ENCODE results near the gene PRDX5. TPM values are rescaled to one million over a fixed set of nuclear protein-coding genes. Genes with fewer than 3 reads are reported as not detected.

Gene PRDX5
- total RNA-seq, 1 donor from 2014 or later = 264 TPM

DNA sequence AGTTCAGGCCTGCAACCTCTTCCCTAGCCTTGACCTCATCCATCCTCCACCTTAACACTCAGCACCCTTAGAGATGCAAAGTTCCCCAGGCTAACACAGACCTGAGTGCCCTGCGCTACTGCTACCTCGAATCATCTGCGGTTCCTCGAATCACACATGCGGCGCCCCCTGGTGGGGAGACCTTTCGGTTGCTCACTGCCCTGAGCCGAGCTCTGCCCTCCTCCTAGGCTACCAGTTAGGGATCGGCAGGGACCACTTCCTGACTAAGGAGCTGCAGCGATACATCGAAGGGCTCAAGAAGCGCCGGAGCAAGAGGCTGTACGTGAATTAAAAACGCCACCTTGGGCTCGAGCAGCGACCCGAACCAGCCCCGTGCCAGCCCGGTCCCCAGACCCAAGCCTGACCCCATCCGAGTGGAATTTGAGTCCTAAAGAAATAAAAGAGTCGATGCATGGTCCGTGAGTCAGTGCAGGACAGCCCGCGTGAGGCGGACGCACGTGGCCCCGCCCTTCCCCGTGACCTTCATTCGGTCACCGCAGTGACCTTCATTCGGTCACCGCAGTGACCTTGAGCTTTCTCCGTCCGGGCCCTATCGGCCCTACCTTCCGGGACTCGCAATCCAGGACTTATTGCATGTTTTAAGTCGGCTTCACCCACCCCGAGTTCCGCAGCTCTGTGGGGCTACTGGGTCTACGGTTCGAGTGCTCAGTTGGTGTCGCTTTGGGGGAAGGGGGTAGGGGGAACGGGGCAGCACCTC lies 13.4 kb upstream of the PRDX5 start:
- Mint-ChIP-seq H3K27me3 (ENCODE audit: unreplicated experiment) (peaks cover 6% of the 10 kb centered on the region), H3K4me3 (ENCODE audit: unreplicated experiment) (peak overlapping the region; percentile 89), H3K9me3 (ENCODE audit: unreplicated experiment) (no peaks in the 10 kb centered on the region), H3K4me1 (ENCODE audit: unreplicated experiment) (peaks cover 10% of the 10 kb centered on the region), H3K27ac (ENCODE audit: unreplicated experiment) (no peak overlapping the region), H3K36me3 (ENCODE audit: low read depth, unreplicated experiment) (peaks cover 8% of the 10 kb centered on the region)
- TF ChIP-seq, protein P1, sequence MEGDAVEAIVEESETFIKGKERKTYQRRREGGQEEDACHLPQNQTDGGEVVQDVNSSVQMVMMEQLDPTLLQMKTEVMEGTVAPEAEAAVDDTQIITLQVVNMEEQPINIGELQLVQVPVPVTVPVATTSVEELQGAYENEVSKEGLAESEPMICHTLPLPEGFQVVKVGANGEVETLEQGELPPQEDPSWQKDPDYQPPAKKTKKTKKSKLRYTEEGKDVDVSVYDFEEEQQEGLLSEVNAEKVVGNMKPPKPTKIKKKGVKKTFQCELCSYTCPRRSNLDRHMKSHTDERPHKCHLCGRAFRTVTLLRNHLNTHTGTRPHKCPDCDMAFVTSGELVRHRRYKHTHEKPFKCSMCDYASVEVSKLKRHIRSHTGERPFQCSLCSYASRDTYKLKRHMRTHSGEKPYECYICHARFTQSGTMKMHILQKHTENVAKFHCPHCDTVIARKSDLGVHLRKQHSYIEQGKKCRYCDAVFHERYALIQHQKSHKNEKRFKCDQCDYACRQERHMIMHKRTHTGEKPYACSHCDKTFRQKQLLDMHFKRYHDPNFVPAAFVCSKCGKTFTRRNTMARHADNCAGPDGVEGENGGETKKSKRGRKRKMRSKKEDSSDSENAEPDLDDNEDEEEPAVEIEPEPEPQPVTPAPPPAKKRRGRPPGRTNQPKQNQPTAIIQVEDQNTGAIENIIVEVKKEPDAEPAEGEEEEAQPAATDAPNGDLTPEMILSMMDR (IDR thresholded peaks at IDR 0.05; ENCODE audit: unreplicated experiment) = peak; percentile 86
- peak; percentile 96 for DNase-seq (ENCODE audit: low spot score)

DNA sequence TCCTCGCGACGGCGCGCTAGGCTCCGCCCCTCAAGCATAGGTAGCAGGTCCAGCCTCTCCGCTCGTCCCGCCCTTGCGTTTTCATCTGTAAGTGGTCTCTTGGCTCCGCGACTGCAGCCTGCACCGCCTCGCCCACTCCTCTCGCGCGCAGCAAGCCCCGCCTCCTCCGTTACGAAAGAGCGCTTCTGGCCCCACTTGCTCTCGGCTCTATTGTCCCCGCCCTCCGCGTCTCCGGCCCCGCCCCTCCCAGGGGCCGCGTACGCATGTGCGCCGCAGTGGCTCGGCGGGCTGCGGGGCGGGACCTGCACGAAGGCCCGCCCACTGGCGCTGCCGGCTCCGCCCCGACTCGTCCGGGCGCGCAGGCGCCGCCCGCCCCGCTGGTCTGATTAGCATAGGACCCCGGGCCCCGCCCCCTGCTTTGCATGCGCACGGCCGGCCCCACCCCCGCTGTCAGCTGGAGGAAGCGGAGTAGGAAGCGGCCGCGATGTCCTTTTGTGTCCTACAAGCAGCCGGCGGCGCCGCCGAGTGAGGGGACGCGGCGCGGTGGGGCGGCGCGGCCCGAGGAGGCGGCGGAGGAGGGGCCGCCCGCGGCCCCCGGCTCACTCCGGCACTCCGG lies 12.7 kb upstream of the PRDX5 start, which contains the start of gene ESRRA:
Gene ESRRA (plus strand): TSS at position 450 of the 616 bp plus-strand sequence. CDS start 1,656 bp downstream, outside the sequence.
- Mint-ChIP-seq H3K36me3 (ENCODE audit: low read depth, unreplicated experiment) (peaks cover 8% of the 10 kb centered on the region), H3K4me3 (ENCODE audit: unreplicated experiment) (peak within 1 kb of the TSS; percentile 97), H3K27ac (ENCODE audit: unreplicated experiment) (peak within 1 kb of the TSS; percentile 67)

DNA sequence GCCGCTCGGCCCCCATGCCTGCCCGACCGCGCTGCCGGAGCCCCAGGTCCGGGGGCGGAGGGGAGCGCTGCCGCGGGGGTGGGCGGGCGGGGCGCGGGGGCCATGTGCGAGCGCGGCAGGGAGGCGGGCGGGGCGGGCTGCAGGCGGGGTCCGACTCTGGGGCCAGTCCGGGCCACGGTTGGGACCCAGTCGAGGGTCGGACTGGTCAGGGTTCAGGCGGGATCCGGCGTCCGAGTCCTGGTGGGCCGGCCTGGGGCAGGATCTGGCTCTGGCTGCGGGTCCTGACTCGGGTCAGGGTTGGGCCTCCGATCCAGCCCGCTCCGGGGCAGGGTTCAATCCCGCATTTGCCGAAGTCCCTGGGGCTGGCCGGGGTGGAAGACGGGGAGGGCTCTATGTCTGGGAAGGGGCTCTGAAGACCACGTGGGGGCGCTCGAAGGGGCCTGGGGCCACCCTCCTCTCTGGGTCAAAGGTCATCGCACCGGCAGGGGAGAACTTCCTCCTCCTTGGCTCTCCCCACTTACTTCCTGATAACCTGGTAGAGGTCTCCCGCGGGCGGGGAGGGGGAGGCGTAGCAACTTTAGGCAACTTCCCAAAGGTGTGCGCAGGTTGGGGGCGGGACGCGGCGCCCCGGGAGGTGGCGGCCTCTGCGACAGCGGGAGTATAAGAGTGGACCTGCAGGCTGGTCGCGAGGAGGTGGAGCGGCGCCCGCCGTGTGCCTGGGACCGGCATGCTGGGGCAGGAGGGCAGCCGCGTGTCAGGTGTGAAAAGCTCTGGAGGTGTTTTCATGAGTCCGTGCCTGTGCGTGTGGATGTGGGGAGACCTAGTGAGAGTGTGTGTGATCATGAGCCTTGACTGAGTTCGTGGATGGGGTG lies 12.0 kb upstream of the PRDX5 start:
- no peaks in the 10 kb centered on the region for H3K9me3 Mint-ChIP-seq (ENCODE audit: unreplicated experiment)

More for the DNA sequence above, 12.7 kb upstream of the PRDX5 start, which contains the start of gene ESRRA:
- peak; percentile 100 for DNase-seq (ENCODE audit: low spot score)
- H3K9me3 Mint-ChIP-seq (ENCODE audit: unreplicated experiment) = no peaks in the 10 kb centered on the region
- H3K27me3 Mint-ChIP-seq (ENCODE audit: unreplicated experiment) = peaks cover 6% of the 10 kb centered on the region
- H3K4me1 Mint-ChIP-seq (ENCODE audit: unreplicated experiment) = peaks cover 10% of the 10 kb centered on the region
- TF ChIP-seq, protein P1 (IDR thresholded peaks at IDR 0.05; ENCODE audit: unreplicated experiment) = no peak

DNA sequence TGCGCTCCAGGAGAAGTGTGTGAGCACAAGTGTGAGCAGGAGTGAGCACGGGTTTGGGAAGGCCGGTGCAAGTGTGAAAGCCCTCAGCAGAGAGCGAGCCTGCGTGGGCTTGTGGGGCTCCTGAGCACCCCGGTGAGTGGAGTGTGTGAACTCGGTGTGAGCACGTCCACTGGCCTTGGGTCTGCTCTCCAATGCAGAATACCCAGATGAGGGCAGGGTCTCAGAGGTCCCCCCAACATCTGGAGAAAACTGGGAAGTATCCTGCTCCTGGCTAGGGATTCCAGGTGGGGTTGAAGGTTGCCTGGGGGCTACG lies 11.4 kb upstream of the PRDX5 start:
- no peak for DNase-seq (ENCODE audit: low spot score)
- TF ChIP-seq, protein P1 (IDR thresholded peaks at IDR 0.05; ENCODE audit: unreplicated experiment) = no peak
- H3K4me1 Mint-ChIP-seq (ENCODE audit: unreplicated experiment) = peaks cover 12% of the 10 kb centered on the region
- peaks cover 8% of the 10 kb centered on the region for H3K36me3 Mint-ChIP-seq (ENCODE audit: low read depth, unreplicated experiment)
- peaks cover 4% of the 10 kb centered on the region for H3K27me3 Mint-ChIP-seq (ENCODE audit: unreplicated experiment)
- peak overlapping the region; percentile 67 for H3K27ac Mint-ChIP-seq (ENCODE audit: unreplicated experiment)
- H3K9me3 Mint-ChIP-seq (ENCODE audit: unreplicated experiment) = no peaks in the 10 kb centered on the region
- H3K4me3 Mint-ChIP-seq (ENCODE audit: unreplicated experiment) = peak overlapping the region; percentile 97

More for the DNA sequence above, 12.0 kb upstream of the PRDX5 start:
- Mint-ChIP-seq H3K27me3 (ENCODE audit: unreplicated experiment) (peaks cover 4% of the 10 kb centered on the region), H3K36me3 (ENCODE audit: low read depth, unreplicated experiment) (peaks cover 8% of the 10 kb centered on the region), H3K4me3 (ENCODE audit: unreplicated experiment) (peak overlapping the region; percentile 97), H3K4me1 (ENCODE audit: unreplicated experiment) (peaks cover 11% of the 10 kb centered on the region), H3K27ac (ENCODE audit: unreplicated experiment) (peak overlapping the region; percentile 67)
- TF ChIP-seq, protein P1 (IDR thresholded peaks at IDR 0.05; ENCODE audit: unreplicated experiment) = peak; percentile 62
- peak; percentile 63 for DNase-seq (ENCODE audit: low spot score)

Data from endothelial cell (in vitro differentiated cells).